ENCODE measurements around the gene PRDM2. TPM values are rescaled to one million over a fixed set of nuclear protein-coding genes. Genes with fewer than 3 reads are reported as not detected.

Gene PRDM2
- total RNA-seq, 1 donor from 2014 or later, result 55.2 TPM

DNA sequence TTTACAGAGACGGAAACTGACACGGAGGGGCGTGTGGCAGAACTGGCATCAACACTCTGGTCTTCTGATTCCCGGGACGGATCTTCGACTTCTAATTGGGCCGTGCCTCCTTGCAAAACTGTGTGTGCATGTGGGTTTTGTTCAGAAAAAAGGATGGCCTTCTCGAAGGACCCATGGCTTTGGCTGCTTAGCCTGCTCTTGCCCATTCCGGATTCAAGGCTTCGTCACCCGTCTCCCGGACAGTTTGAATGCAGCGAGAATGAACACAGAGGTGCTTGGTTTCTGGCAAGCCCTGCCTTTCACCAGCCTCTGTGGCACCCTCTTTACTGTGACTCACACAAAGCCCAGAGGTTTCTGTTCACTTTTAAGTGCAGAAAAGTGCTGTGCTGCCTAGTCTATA is 120.1 kb downstream of the PRDM2 start:
- Mint-ChIP-seq H3K4me3 (no peak overlapping the region), H3K27me3 (ENCODE audit: low read depth) (no peaks in the 10 kb centered on the region), H3K4me1 (no peaks in the 10 kb centered on the region), H3K27ac (ENCODE audit: unreplicated experiment) (no peak overlapping the region), H3K9me3 (no peaks in the 10 kb centered on the region), H3K36me3 (ENCODE audit: low read depth) (peaks cover 19% of the 10 kb centered on the region)
- TF ChIP-seq, protein P1, sequence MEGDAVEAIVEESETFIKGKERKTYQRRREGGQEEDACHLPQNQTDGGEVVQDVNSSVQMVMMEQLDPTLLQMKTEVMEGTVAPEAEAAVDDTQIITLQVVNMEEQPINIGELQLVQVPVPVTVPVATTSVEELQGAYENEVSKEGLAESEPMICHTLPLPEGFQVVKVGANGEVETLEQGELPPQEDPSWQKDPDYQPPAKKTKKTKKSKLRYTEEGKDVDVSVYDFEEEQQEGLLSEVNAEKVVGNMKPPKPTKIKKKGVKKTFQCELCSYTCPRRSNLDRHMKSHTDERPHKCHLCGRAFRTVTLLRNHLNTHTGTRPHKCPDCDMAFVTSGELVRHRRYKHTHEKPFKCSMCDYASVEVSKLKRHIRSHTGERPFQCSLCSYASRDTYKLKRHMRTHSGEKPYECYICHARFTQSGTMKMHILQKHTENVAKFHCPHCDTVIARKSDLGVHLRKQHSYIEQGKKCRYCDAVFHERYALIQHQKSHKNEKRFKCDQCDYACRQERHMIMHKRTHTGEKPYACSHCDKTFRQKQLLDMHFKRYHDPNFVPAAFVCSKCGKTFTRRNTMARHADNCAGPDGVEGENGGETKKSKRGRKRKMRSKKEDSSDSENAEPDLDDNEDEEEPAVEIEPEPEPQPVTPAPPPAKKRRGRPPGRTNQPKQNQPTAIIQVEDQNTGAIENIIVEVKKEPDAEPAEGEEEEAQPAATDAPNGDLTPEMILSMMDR (conservative IDR thresholded peaks at IDR 0.05), result no peak
- DNase-seq (ENCODE audit: low read depth, low spot score), result no peak

DNA sequence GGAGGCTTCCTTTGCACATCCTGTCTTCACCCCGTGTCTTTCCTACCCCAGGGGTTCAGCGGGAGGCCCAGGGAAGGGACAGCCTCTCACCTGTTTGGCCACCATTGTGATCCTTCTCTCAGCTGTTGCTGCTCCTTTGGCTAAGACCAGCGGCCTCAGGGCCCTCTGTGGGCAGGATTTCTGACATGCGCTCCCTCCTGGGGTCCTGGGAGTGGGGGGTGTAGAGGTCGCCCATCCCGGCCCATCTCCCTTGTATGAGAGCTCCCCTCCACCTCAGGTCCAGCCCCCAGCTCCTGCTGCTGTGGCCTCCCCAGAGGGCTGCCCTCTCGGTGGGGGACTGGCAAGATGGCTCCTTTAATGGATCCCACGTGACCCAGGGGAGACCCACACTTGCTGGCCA is 120.5 kb downstream of the PRDM2 start:
- Mint-ChIP-seq H3K9me3 (no peaks in the 10 kb centered on the region), H3K36me3 (ENCODE audit: low read depth) (peaks cover 19% of the 10 kb centered on the region), H3K27ac (ENCODE audit: unreplicated experiment) (no peak overlapping the region), H3K27me3 (ENCODE audit: low read depth) (no peaks in the 10 kb centered on the region), H3K4me3 (no peak overlapping the region), H3K4me1 (no peaks in the 10 kb centered on the region)
- no peak for DNase-seq (ENCODE audit: low read depth, low spot score)
- TF ChIP-seq, protein P1 (conservative IDR thresholded peaks at IDR 0.05), result no peak

DNA sequence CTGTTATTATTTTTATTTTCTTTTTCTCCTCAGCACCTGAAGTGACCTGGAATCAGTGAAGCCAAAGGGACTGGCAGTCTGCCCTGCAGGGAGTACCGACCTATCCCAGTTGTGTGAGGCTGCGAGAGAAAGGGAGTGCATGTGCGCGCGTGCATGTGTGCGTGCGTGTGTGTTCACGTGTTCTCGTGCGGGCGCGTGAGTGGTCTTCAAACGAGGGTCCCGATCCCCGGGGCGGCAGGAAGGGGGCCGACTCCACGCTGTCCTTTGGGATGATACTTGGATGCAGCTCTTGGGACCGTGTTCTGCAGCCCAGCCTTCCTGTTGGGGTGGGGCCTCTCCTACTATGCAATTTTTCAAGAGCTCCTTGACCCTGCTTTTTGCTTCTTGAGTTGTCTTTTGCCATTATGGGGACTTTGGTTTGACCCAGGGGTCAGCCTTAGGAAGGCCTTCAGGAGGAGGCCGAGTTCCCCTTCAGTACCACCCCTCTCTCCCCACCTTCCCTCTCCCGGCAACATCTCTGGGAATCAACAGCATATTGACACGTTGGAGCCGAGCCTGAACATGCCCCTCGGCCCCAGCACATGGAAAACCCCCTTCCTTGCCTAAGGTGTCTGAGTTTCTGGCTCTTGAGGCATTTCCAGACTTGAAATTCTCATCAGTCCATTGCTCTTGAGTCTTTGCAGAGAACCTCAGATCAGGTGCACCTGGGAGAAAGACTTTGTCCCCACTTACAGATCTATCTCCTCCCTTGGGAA is 123.3 kb downstream of the PRDM2 start:
- H3K27me3 Mint-ChIP-seq (ENCODE audit: low read depth), result peaks cover 4% of the 10 kb centered on the region
- no peak for DNase-seq (ENCODE audit: low read depth, low spot score)
- H3K36me3 Mint-ChIP-seq (ENCODE audit: low read depth), result peaks cover 26% of the 10 kb centered on the region
- TF ChIP-seq, protein P1 (conservative IDR thresholded peaks at IDR 0.05), result no peak
- no peaks in the 10 kb centered on the region for H3K9me3 Mint-ChIP-seq
- H3K4me3 Mint-ChIP-seq, result no peak overlapping the region
- H3K4me1 Mint-ChIP-seq, result no peaks in the 10 kb centered on the region
- H3K27ac Mint-ChIP-seq (ENCODE audit: unreplicated experiment), result no peak overlapping the region

DNA sequence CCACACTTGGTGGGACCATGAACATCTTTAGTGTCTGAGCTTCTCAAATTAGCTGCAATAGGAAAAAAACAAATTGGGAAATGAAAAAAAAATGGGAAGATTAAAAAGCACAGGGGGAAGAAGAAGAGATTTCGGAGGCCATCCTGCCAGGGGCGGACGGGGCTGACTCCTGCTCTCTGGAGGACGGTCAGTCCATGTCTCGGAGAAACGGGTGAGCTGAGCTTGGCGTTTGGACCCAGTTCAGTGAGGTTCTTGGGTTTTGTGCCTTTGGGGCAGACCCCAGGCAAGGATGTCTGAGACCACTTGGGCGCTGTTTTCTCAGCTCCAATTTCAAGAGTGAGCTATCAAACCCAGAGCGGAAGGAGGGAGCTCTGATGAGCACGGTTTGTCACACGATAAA is 123.9 kb downstream of the PRDM2 start:
- Mint-ChIP-seq H3K4me1 (no peaks in the 10 kb centered on the region), H3K9me3 (no peaks in the 10 kb centered on the region), H3K27me3 (ENCODE audit: low read depth) (peaks cover 8% of the 10 kb centered on the region), H3K27ac (ENCODE audit: unreplicated experiment) (no peak overlapping the region), H3K4me3 (no peak overlapping the region), H3K36me3 (ENCODE audit: low read depth) (peaks cover 26% of the 10 kb centered on the region)
- DNase-seq (ENCODE audit: low read depth, low spot score), result no peak
- TF ChIP-seq, protein P1 (conservative IDR thresholded peaks at IDR 0.05), result no peak

DNA sequence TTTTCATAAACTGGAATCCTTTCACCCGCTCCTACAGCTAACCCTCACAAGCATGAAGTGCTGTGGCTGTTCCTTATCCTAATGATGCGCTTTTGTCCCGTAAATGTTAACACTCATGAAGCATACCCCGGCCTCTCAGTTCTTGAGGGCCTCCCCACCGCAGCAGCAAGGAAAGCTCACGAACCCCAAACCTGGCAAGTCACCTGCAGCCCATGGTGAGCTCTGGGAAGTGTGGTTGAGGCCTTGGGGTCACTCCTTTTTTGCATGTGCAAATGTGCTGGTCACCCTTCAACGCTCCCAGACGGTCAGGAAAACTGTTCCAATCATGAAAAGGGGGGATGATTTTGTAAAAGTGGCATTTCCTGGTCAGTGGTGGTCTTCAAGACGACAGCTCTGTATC is 124.6 kb downstream of the PRDM2 start:
- Mint-ChIP-seq H3K27me3 (ENCODE audit: low read depth) (peaks cover 8% of the 10 kb centered on the region), H3K4me3 (no peak overlapping the region), H3K27ac (ENCODE audit: unreplicated experiment) (no peak overlapping the region), H3K36me3 (ENCODE audit: low read depth) (peaks cover 26% of the 10 kb centered on the region), H3K4me1 (no peaks in the 10 kb centered on the region), H3K9me3 (no peaks in the 10 kb centered on the region)
- no peak for DNase-seq (ENCODE audit: low read depth, low spot score)
- TF ChIP-seq, protein P1 (conservative IDR thresholded peaks at IDR 0.05), result no peak

All from neural crest cell (in vitro differentiated cells).